Hepatocyte (in vitro differentiated cells): ENCODE data around the gene TADA3. TPM values are rescaled to one million over a fixed set of nuclear protein-coding genes. Genes with fewer than 3 reads are reported as not detected.

ENCODE experiments used
- DNase-seq: peaks from one replicate; pipeline ENCODE4 v3.0.0-alpha.2; 2016; ENCODE audit warnings: low spot score
- H2AFZ ChIP-seq: fragments of 200-600 bp; sonication (generic); 2 replicates; pipeline ENCODE4 v1.6.0; 2016; ENCODE audit warnings: antibody characterized with exemption, mild to moderate bottlenecking
- H3K27ac ChIP-seq: fragments of 200-600 bp; sonication (generic); 2 replicates; pipeline ENCODE4 v1.5.1; 2016; ENCODE audit warnings: mild to moderate bottlenecking
- H3K27me3 ChIP-seq: fragments of 200-600 bp; sonication (generic); 2 replicates; pipeline ENCODE4 v1.6.1; 2016
- H3K36me3 ChIP-seq: fragments of 200-600 bp; sonication (generic); replicated peaks from 2 replicates; pipeline ENCODE4 v1.5.1; 2016; ENCODE audit warnings: low read depth; ENCODE audit not compliant: insufficient read depth
- H3K4me1 ChIP-seq: fragments of 200-600 bp; sonication (generic); 2 replicates; pipeline ENCODE4 v1.5.1; 2016; ENCODE audit warnings: mild to moderate bottlenecking, moderate library complexity; ENCODE audit not compliant: insufficient read depth
- H3K4me2 ChIP-seq: fragments of 200-600 bp; sonication (generic); 2 replicates; pipeline ENCODE4 v1.6.0; 2016
- H3K4me3 ChIP-seq: fragments of 200-600 bp; sonication (generic); 2 replicates; pipeline ENCODE4 v1.5.1; 2016; ENCODE audit warnings: mild to moderate bottlenecking
- H3K79me2 ChIP-seq: fragments of 200-600 bp; sonication (generic); 2 replicates; pipeline ENCODE4 v1.6.0; 2017; ENCODE audit warnings: mild to moderate bottlenecking
- H3K9me2 ChIP-seq: fragments of 200-600 bp; sonication (generic); replicated peaks from 2 replicates; pipeline ENCODE4 v1.6.0; 2017; ENCODE audit warnings: mild to moderate bottlenecking; ENCODE audit not compliant: insufficient read depth
- H3K9me3 ChIP-seq: fragments of 200-600 bp; sonication (generic); 2 replicates; pipeline ENCODE4 v1.5.1; 2016; ENCODE audit warnings: low read depth, mild to moderate bottlenecking
- H4K20me1 ChIP-seq: fragments of 200-600 bp; sonication (generic); 2 replicates; pipeline ENCODE4 v1.6.0; 2016; ENCODE audit warnings: mild to moderate bottlenecking; ENCODE audit not compliant: insufficient read depth, poor library complexity, severe bottlenecking
- EZH2 ChIP-seq: fragments of 200-600 bp; sonication (generic); IDR thresholded peaks from 2 replicates; pipeline ENCODE4 v1.6.1; 2016; ENCODE audit warnings: antibody characterized with exemption, mild to moderate bottlenecking, borderline replicate concordance
- EZH2phosphoT487 ChIP-seq: fragments of 200-600 bp; sonication (generic); IDR thresholded peaks from one replicate; pipeline ENCODE4 v1.6.1; 2018; ENCODE audit warnings: antibody characterized with exemption, mild to moderate bottlenecking, low read depth, moderate library complexity; ENCODE audit not compliant: unreplicated experiment, severe bottlenecking
- WGBS: methylation state at CpG from one replicate; pipeline ENCODE4 v1.1.6; 2016; ENCODE audit warnings: low lambda C conversion rate; ENCODE audit errors: missing lambda C conversion rate; 5-methylcytosine and 5-hydroxymethylcytosine counted together
- polyA plus RNA-seq: library from polyadenylated mRNA; unstranded; fragments of >200 nt; fragmentation: Nextera tagmentation; extraction: Ambion mirVana; gene quantifications from 2 replicates; pipeline ENCODE4 v1.2.1, GENCODE V29; 2016
- total RNA-seq: library from RNA; depleted of rRNA; stranded (reverse); fragments of >200 nt; gene quantifications from 2 replicates; pipeline ENCODE4 v1.2.3, GENCODE V29; 2014
- TF ChIP-seq, protein P1 (sequence below): fragments of 200-600 bp; sonication (generic); IDR thresholded peaks from 2 replicates; pipeline ENCODE4 v1.5.1; 2016; ENCODE audit warnings: antibody characterized with exemption, mild to moderate bottlenecking; ENCODE audit not compliant: poor library complexity

TADA3 gene
- total and polyA plus RNA-seq, 2 experiments from 2014 or later = 61.2 to 65.5 TPM

DNA sequence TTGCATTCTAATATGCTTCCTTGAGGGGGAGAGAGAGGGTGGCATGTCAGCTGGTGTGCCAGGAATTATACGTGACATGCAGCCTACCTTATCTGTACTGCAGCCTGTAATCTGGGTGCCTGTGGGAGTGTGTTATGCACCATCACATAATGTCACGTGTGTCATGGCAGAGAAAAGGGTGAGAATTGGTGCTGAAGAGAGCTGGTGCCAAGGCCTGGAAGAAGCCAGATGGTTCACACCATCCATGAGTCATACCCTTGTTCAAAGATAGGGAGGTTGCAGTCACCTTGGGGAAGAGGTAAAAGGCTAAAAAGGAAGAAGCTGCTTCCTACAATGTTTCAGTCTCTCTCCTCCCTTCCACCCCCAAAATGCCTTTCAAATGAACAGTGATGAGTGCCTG lies 55.4 kb downstream of the TADA3 start:
- Histone ChIP-seq H3K4me1 (peaks cover 12% of the 10 kb centered on the region), H3K36me3 (no peaks in the 10 kb centered on the region), H4K20me1 (peaks cover 15% of the 10 kb centered on the region), H3K9me2 (no peaks in the 10 kb centered on the region), H3K79me2 (peaks cover 40% of the 10 kb centered on the region), H2AFZ (no peak overlapping the region), H3K4me2 (no peak overlapping the region), H3K4me3 (no peak overlapping the region), H3K27me3 (no peaks in the 10 kb centered on the region), H3K9me3 (no peaks in the 10 kb centered on the region), H3K27ac (no peak overlapping the region)
- WGBS = 96% methylated on average over 2 of the region's 2 CpGs
- TF ChIP-seq EZH2 (no peak), EZH2phosphoT487 (no peak)
- TF ChIP-seq, protein P1, sequence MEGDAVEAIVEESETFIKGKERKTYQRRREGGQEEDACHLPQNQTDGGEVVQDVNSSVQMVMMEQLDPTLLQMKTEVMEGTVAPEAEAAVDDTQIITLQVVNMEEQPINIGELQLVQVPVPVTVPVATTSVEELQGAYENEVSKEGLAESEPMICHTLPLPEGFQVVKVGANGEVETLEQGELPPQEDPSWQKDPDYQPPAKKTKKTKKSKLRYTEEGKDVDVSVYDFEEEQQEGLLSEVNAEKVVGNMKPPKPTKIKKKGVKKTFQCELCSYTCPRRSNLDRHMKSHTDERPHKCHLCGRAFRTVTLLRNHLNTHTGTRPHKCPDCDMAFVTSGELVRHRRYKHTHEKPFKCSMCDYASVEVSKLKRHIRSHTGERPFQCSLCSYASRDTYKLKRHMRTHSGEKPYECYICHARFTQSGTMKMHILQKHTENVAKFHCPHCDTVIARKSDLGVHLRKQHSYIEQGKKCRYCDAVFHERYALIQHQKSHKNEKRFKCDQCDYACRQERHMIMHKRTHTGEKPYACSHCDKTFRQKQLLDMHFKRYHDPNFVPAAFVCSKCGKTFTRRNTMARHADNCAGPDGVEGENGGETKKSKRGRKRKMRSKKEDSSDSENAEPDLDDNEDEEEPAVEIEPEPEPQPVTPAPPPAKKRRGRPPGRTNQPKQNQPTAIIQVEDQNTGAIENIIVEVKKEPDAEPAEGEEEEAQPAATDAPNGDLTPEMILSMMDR = no peak
- DNase-seq = no peak

DNA sequence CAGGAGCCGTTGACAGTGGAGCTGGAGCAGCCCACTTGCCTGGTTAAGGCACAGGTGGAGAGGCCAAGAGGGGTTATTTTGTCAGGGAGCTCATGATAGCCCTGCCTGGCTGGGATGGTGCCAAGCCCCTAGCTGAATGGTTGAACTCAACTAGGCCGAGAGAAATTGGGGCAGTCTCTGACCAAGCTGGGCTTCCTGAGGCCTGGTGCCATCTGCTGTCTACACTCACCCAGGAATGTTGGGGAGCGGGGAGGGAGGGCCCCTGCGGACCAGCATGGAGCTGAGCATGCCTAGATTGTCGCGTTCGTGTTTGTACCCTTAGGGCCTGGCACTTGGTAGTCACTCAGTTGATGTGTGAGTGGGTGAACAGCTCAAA lies 59.5 kb downstream of the TADA3 start:
- TF ChIP-seq EZH2phosphoT487 = no peak
- no peak for TF ChIP-seq EZH2
- TF ChIP-seq, protein P1 = no peak
- Histone ChIP-seq H4K20me1 (peaks cover 15% of the 10 kb centered on the region), H3K4me3 (peak overlapping the region; percentile 100), H3K36me3 (no peaks in the 10 kb centered on the region), H3K4me2 (peak overlapping the region; percentile 98), H3K79me2 (peaks cover 42% of the 10 kb centered on the region), H2AFZ (no peak overlapping the region), H3K27me3 (no peaks in the 10 kb centered on the region), H3K27ac (no peak overlapping the region), H3K9me2 (no peaks in the 10 kb centered on the region), H3K9me3 (no peaks in the 10 kb centered on the region), H3K4me1 (peaks cover 12% of the 10 kb centered on the region)
- 69% methylated on average over 7 of the region's 7 CpGs for WGBS
- DNase-seq = no peak

DNA sequence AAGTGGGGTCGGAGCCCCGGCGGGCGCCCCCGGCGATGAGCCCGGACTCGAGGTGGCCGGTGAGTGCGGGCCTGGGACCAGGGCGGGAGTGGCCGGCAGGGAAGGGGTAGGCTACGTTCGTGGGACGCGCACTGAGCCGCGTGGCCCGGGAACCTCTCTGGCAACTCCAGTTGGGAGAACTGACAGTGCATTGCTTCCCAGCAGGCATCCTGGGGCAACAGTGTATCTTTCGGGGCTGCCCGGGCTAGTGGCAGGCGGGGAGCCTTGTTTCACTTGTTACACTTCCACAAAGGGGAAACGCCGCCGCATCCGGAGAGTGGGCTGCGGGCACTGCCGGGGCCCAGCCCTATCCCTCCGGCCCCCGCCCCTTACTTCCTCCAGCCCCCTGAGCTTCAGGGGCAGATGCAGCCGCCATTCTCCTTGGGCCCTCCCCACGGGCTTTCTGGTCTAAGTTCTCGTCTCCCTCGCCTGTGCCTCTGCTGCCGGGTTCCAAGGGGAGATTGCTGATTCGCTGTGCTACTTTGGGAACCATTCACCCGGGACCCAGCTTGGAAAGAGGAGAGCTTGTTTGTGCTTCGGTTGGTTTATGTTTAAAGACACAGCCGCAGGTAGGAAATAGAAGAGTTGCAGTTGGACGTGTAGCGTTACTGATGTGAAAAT lies 60.1 kb downstream of the TADA3 start:
- 7% methylated on average over 33 of the region's 41 CpGs for WGBS
- Histone ChIP-seq H3K79me2 (peaks cover 39% of the 10 kb centered on the region), H3K4me3 (peak overlapping the region; percentile 100), H3K4me2 (peak overlapping the region; percentile 98), H2AFZ (peak overlapping the region; percentile 92), H3K4me1 (peaks cover 12% of the 10 kb centered on the region), H4K20me1 (peaks cover 15% of the 10 kb centered on the region), H3K9me2 (no peaks in the 10 kb centered on the region), H3K36me3 (no peaks in the 10 kb centered on the region), H3K27ac (peak overlapping the region; percentile 100), H3K9me3 (no peaks in the 10 kb centered on the region), H3K27me3 (no peaks in the 10 kb centered on the region)
- DNase-seq = peak; percentile 42
- TF ChIP-seq, protein P1 = no peak
- TF ChIP-seq EZH2phosphoT487 (no peak), EZH2 (no peak)
